B cell (primary cell): ENCODE results near the gene IGLL5.

Experiments used
- CTCF ChIP-seq: fragments of 200-600 bp; IDR thresholded peaks from one replicate; pipeline ENCODE4 v1.8.0; 2022; ENCODE audit warnings: antibody characterized with exemption, mild to moderate bottlenecking
- EZH2 ChIP-seq: IDR thresholded peaks from 2 replicates; pipeline ENCODE4 v1.6.1; 2012; ENCODE audit warnings: borderline replicate concordance, low read depth, mild to moderate bottlenecking, moderate library complexity, low read length; ENCODE audit not compliant: insufficient read depth, poor library complexity, severe bottlenecking

- no peak for TF ChIP-seq CTCF
- no peak for TF ChIP-seq EZH2
Measured at GRCh38 chr22:22921575-22921974, 34.0 kb downstream of the IGLL5 start.
